ENCODE measurements around the gene FAT1.

DNA sequence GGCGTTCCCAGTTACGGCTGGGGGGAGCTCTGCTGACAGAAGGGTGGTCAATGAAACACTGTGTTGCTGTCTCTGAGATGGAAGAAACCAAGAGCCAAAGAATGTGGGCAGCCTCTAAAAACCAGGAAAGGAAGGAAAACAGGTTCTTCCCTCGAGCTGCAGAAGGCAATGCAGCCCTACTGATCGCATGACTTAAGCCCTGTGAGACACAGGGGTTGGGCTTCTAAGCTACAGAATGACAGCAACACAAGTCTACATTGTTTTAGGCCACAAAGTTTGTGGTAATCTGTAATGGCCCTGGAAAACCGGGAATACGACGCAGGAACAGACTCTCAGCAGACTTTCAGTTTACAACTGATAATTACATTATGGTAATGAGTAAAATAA is 130.1 kb downstream of the FAT1 start:
- TF ChIP-seq, protein P1, sequence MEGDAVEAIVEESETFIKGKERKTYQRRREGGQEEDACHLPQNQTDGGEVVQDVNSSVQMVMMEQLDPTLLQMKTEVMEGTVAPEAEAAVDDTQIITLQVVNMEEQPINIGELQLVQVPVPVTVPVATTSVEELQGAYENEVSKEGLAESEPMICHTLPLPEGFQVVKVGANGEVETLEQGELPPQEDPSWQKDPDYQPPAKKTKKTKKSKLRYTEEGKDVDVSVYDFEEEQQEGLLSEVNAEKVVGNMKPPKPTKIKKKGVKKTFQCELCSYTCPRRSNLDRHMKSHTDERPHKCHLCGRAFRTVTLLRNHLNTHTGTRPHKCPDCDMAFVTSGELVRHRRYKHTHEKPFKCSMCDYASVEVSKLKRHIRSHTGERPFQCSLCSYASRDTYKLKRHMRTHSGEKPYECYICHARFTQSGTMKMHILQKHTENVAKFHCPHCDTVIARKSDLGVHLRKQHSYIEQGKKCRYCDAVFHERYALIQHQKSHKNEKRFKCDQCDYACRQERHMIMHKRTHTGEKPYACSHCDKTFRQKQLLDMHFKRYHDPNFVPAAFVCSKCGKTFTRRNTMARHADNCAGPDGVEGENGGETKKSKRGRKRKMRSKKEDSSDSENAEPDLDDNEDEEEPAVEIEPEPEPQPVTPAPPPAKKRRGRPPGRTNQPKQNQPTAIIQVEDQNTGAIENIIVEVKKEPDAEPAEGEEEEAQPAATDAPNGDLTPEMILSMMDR (conservative IDR thresholded peaks at IDR 0.05), result no peak
- TF ChIP-seq ZFX (IDR thresholded peaks at IDR 0.05), result no peak

All from C4-2B (cell line).